ENCODE data around the gene CCL19. TPM values are rescaled to one million over a fixed set of nuclear protein-coding genes. Genes with fewer than 3 reads are reported as not detected.

Gene CCL19
- total and polyA plus RNA-seq, 4 experiments from 2014 or later = not detected

- POLR2A ChIA-PET (ENCODE audit: partially characterized antibody) = interaction anchor here (0.8 to 22.1 kb wide), 4 partner anchors 5 to 47 kb away, joined by 3 to 484 read pairs (median 244); partner anchors contain the start of genes CCL27, DCTN3, GALT and IL11RA
- H3K27me3 Mint-ChIP-seq = no peaks in the 10 kb centered on the region
- peaks cover 22% of the 10 kb centered on the region for H3K36me3 ChIP-seq (ENCODE audit: insufficient read depth, low read length)
- H3K27me3 ChIP-seq (ENCODE audit: insufficient read depth, low read length) = no peaks in the 10 kb centered on the region
- intact Hi-C loops (cut with micrococcal nuclease) = no loop called here
- peaks cover 18 to 27% of the 10 kb centered on the region in 2 donors for H3K36me3 Mint-ChIP-seq
- CTCF ChIA-PET (ENCODE audit: partially characterized antibody) = interaction anchor here (0.6 to 1.4 kb wide), 2 partner anchors 9 to 427 kb away, joined by 3 read pairs; no protein-coding TSS in a partner anchor
- H3K4me3 Mint-ChIP-seq = no peak overlapping the region
- H3K27ac ChIP-seq (ENCODE audit: low read depth, low read length) = no peak overlapping the region
- no peaks in the 10 kb centered on the region for H3K9me3 ChIP-seq (ENCODE audit: control insufficient read depth in 1 of 2, low read length in 2 of 2)
- H3K4me3 ChIP-seq (ENCODE audit: low read length in 2 of 2) = no peak overlapping the region
- H3K4me1 ChIP-seq (ENCODE audit: insufficient read depth, low read length) = peaks cover 23% of the 10 kb centered on the region
- no peak for DNase-seq
- H3K9me3 Mint-ChIP-seq = no peaks in the 10 kb centered on the region
- peak overlapping the region in 2 of 7 donors; percentile 40 to 74 for H3K27ac Mint-ChIP-seq
- H3K4me1 Mint-ChIP-seq = peaks cover 20 to 41% (median 25%) of the 10 kb centered on the region in 4 donors
These were observed 36.6 kb downstream of the CCL19 start for GRCh38 chr9:34654323-34655051.

- peak overlapping the region in 2 of 8 donors; percentile 5 to 81 for H3K4me3 Mint-ChIP-seq
- H3K27ac Mint-ChIP-seq = peak overlapping the region; percentile 37 to 85 (median 72)
- ChIA-PET POLR2A (ENCODE audit: partially characterized antibody) (interaction anchor here (1.0 to 22.1 kb wide), 3 partner anchors 6 to 33 kb away, joined by 4 to 484 read pairs (median 484); partner anchors contain the start of genes CCL27, DCTN3, GALT and IL11RA), CTCF (ENCODE audit: partially characterized antibody) (interaction anchor here (1.4 kb wide), 1 partner anchor 10 kb away, joined by 3 read pairs; no protein-coding TSS in a partner anchor)
- no peaks in the 10 kb centered on the region for H3K9me3 Mint-ChIP-seq
- H3K27ac ChIP-seq (ENCODE audit: low read depth, low read length) = no peak overlapping the region
- peaks cover 28 to 51% (median 32%) of the 10 kb centered on the region in 4 donors for H3K4me1 Mint-ChIP-seq
- H3K27me3 ChIP-seq (ENCODE audit: insufficient read depth, low read length) = no peaks in the 10 kb centered on the region
- no peak for DNase-seq
- H3K4me3 ChIP-seq (ENCODE audit: low read length in 2 of 2) = no peak overlapping the region
- peaks cover 33% of the 10 kb centered on the region for H3K36me3 ChIP-seq (ENCODE audit: insufficient read depth, low read length)
- no peaks in the 10 kb centered on the region for H3K9me3 ChIP-seq (ENCODE audit: control insufficient read depth in 1 of 2, low read length in 2 of 2)
- peaks cover 26 to 38% of the 10 kb centered on the region in 2 donors for H3K36me3 Mint-ChIP-seq
- peaks cover 31% of the 10 kb centered on the region for H3K4me1 ChIP-seq (ENCODE audit: insufficient read depth, low read length)
- intact Hi-C loops (cut with micrococcal nuclease) = no loop called here
- H3K27me3 Mint-ChIP-seq = no peaks in the 10 kb centered on the region
These were observed 37.7 kb downstream of the CCL19 start for GRCh38 chr9:34653151-34654072.

GRCh38 chr9:34652602-34653000, 38.5 kb downstream of the CCL19 start:
- peak overlapping the region in 6 of 7 donors; percentile 12 to 93 (median 80) for H3K27ac Mint-ChIP-seq
- POLR2A ChIA-PET (ENCODE audit: partially characterized antibody) = interaction anchor here (18.7 to 22.1 kb wide), 2 partner anchors 7 to 9 kb away, joined by 484 read pairs; partner anchors contain the start of genes CCL27, GALT, IL11RA and SIGMAR1
- no peak for DNase-seq

GRCh38 chr9:34651876-34652601, 39.0 kb downstream of the CCL19 start, which contains the start of gene IL11RA:
Gene IL11RA, plus strand, starts transcription at chr9:34652185. Its CDS starts 3,033 bp downstream, at chr9:34655218.
- H3K27me3 ChIP-seq (ENCODE audit: insufficient read depth, low read length) = no peaks in the 10 kb centered on the region
- intact Hi-C loops (cut with micrococcal nuclease) = no loop called here
- POLR2A ChIA-PET (ENCODE audit: partially characterized antibody) = interaction anchor here (18.7 to 22.1 kb wide), 2 partner anchors 8 to 9 kb away, joined by 484 read pairs; partner anchors contain the start of genes CCL27, GALT, IL11RA and SIGMAR1
- peaks cover 43% of the 10 kb centered on the region for H3K4me1 ChIP-seq (ENCODE audit: insufficient read depth, low read length)
- no peaks in the 10 kb centered on the region for H3K27me3 Mint-ChIP-seq
- peak within 1 kb of the TSS; percentile 16 for H3K27ac ChIP-seq (ENCODE audit: low read depth, low read length)
- H3K9me3 Mint-ChIP-seq = no peaks in the 10 kb centered on the region
- peaks cover 35% of the 10 kb centered on the region for H3K36me3 ChIP-seq (ENCODE audit: insufficient read depth, low read length)
- CTCF ChIA-PET (ENCODE audit: partially characterized antibody) = interaction anchor here (9.6 to 12.6 kb wide), 2 partner anchors 11 to 16 kb away, joined by 168 to 191 read pairs; partner anchors contain the start of genes CCL27 and SIGMAR1
- H3K27ac Mint-ChIP-seq = peak within 1 kb of the TSS; percentile 70 to 93 (median 84)
- DNase-seq = peak in 1 of 5 donors; percentile 67
- peaks cover 40 to 65% (median 43%) of the 10 kb centered on the region in 4 donors for H3K4me1 Mint-ChIP-seq
- H3K4me3 Mint-ChIP-seq = peak within 1 kb of the TSS in 5 of 8 donors; percentile 5 to 81 (median 12)
- no peak within 1 kb of the TSS for H3K4me3 ChIP-seq (ENCODE audit: low read length in 2 of 2)
- no peaks in the 10 kb centered on the region for H3K9me3 ChIP-seq (ENCODE audit: control insufficient read depth in 1 of 2, low read length in 2 of 2)
- H3K36me3 Mint-ChIP-seq = peaks cover 37 to 52% of the 10 kb centered on the region in 2 donors

More at GRCh38 chr9:34652602-34653000, 38.5 kb downstream of the CCL19 start:
- Mint-ChIP-seq H3K4me1 (peaks cover 35 to 59% (median 40%) of the 10 kb centered on the region in 4 donors), H3K4me3 (peak overlapping the region in 5 of 8 donors; percentile 5 to 81 (median 12)), H3K36me3 (peaks cover 34 to 46% of the 10 kb centered on the region in 2 donors), H3K27me3 (no peaks in the 10 kb centered on the region), H3K9me3 (no peaks in the 10 kb centered on the region)
- Histone ChIP-seq H3K4me3 (ENCODE audit: low read length in 2 of 2) (no peak overlapping the region), H3K27ac (ENCODE audit: low read depth, low read length) (peak overlapping the region; percentile 16), H3K4me1 (ENCODE audit: insufficient read depth, low read length) (peaks cover 39% of the 10 kb centered on the region), H3K36me3 (ENCODE audit: insufficient read depth, low read length) (peaks cover 35% of the 10 kb centered on the region), H3K9me3 (ENCODE audit: control insufficient read depth in 1 of 2, low read length in 2 of 2) (no peaks in the 10 kb centered on the region), H3K27me3 (ENCODE audit: insufficient read depth, low read length) (no peaks in the 10 kb centered on the region)
- intact Hi-C loops (cut with micrococcal nuclease) = no loop called here
- CTCF ChIA-PET (ENCODE audit: partially characterized antibody) = no interaction called here

GRCh38 chr9:34651321-34651720, 39.8 kb downstream of the CCL19 start:
- POLR2A ChIA-PET (ENCODE audit: partially characterized antibody) = interaction anchor here (18.7 to 22.1 kb wide), 2 partner anchors 8 kb away, joined by 484 read pairs; partner anchors contain the start of genes CCL27, GALT, IL11RA and SIGMAR1
- no peak overlapping the region for H3K4me3 Mint-ChIP-seq

GRCh38 chr9:34650816-34651215, 40.3 kb downstream of the CCL19 start:
- Histone ChIP-seq H3K27ac (ENCODE audit: low read depth, low read length) (no peak overlapping the region), H3K4me3 (ENCODE audit: low read length in 2 of 2) (no peak overlapping the region), H3K27me3 (ENCODE audit: insufficient read depth, low read length) (no peaks in the 10 kb centered on the region), H3K36me3 (ENCODE audit: insufficient read depth, low read length) (peaks cover 35% of the 10 kb centered on the region), H3K4me1 (ENCODE audit: insufficient read depth, low read length) (peaks cover 49% of the 10 kb centered on the region), H3K9me3 (ENCODE audit: control insufficient read depth in 1 of 2, low read length in 2 of 2) (no peaks in the 10 kb centered on the region)
- POLR2A ChIA-PET (ENCODE audit: partially characterized antibody) = interaction anchor here (18.7 to 22.1 kb wide), 2 partner anchors 7 to 9 kb away, joined by 484 read pairs; partner anchors contain the start of genes CCL27, GALT, IL11RA and SIGMAR1
- CTCF ChIA-PET (ENCODE audit: partially characterized antibody) = interaction anchor here (9.6 to 12.6 kb wide), 2 partner anchors 12 to 15 kb away, joined by 168 to 191 read pairs; partner anchors contain the start of genes CCL27 and SIGMAR1
- peaks cover 42 to 77% (median 50%) of the 10 kb centered on the region in 4 donors for H3K4me1 Mint-ChIP-seq
- H3K27me3 Mint-ChIP-seq = no peaks in the 10 kb centered on the region
- no peak overlapping the region for H3K4me3 Mint-ChIP-seq
- no peaks in the 10 kb centered on the region for H3K9me3 Mint-ChIP-seq
- peaks cover 37 to 57% of the 10 kb centered on the region in 2 donors for H3K36me3 Mint-ChIP-seq
- DNase-seq = no peak
- intact Hi-C loops (cut with micrococcal nuclease) = no loop called here
- H3K27ac Mint-ChIP-seq = peak overlapping the region in 4 of 7 donors; percentile 14 to 70 (median 48)

More at GRCh38 chr9:34651321-34651720, 39.8 kb downstream of the CCL19 start:
- no peaks in the 10 kb centered on the region for H3K9me3 Mint-ChIP-seq
- Histone ChIP-seq H3K4me3 (ENCODE audit: low read length in 2 of 2) (no peak overlapping the region), H3K4me1 (ENCODE audit: insufficient read depth, low read length) (peaks cover 44% of the 10 kb centered on the region), H3K9me3 (ENCODE audit: control insufficient read depth in 1 of 2, low read length in 2 of 2) (no peaks in the 10 kb centered on the region), H3K36me3 (ENCODE audit: insufficient read depth, low read length) (peaks cover 35% of the 10 kb centered on the region), H3K27ac (ENCODE audit: low read depth, low read length) (no peak overlapping the region), H3K27me3 (ENCODE audit: insufficient read depth, low read length) (no peaks in the 10 kb centered on the region)
- CTCF ChIA-PET (ENCODE audit: partially characterized antibody) = interaction anchor here (9.6 to 12.6 kb wide), 2 partner anchors 11 to 16 kb away, joined by 168 to 191 read pairs; partner anchors contain the start of genes CCL27 and SIGMAR1
- H3K36me3 Mint-ChIP-seq = peaks cover 37 to 58% of the 10 kb centered on the region in 2 donors
- intact Hi-C loops (cut with micrococcal nuclease) = no loop called here
- peak overlapping the region in 5 of 7 donors; percentile 22 to 84 (median 51) for H3K27ac Mint-ChIP-seq
- peaks cover 39 to 72% (median 46%) of the 10 kb centered on the region in 4 donors for H3K4me1 Mint-ChIP-seq
- DNase-seq = no peak
- H3K27me3 Mint-ChIP-seq = no peaks in the 10 kb centered on the region

Measured in CD4-positive, alpha-beta memory T cell (primary cell).